ENCODE measurements around the gene ECHDC3.

DNA sequence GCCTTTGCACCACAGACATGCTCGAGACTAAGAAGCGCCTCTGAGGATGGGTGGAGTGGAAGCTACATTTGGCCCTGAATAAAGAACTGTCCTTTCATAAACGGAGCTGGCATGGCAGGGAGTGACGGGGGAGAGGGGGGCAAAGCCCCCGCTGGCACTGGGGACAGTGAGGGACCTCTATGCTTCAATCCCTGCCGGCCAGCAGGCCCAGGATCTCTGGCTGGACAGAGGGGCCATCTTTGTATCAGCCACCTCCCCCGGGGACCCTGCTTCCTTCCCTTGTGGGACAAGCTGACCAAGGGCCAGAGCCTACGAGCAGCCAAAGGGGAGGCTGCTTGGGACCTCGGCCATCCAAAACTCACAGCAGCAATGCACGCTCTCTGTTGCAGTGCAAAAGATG lies 28.2 kb upstream of the ECHDC3 start:
- TF ChIP-seq, protein P1, sequence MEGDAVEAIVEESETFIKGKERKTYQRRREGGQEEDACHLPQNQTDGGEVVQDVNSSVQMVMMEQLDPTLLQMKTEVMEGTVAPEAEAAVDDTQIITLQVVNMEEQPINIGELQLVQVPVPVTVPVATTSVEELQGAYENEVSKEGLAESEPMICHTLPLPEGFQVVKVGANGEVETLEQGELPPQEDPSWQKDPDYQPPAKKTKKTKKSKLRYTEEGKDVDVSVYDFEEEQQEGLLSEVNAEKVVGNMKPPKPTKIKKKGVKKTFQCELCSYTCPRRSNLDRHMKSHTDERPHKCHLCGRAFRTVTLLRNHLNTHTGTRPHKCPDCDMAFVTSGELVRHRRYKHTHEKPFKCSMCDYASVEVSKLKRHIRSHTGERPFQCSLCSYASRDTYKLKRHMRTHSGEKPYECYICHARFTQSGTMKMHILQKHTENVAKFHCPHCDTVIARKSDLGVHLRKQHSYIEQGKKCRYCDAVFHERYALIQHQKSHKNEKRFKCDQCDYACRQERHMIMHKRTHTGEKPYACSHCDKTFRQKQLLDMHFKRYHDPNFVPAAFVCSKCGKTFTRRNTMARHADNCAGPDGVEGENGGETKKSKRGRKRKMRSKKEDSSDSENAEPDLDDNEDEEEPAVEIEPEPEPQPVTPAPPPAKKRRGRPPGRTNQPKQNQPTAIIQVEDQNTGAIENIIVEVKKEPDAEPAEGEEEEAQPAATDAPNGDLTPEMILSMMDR (IDR thresholded peaks at IDR 0.05) = no peak
- TF ChIP-seq POLR2A (IDR thresholded peaks at IDR 0.05) = no peak
